ENCODE measurements around the gene TNFRSF13B.
"Not testable (repeated sequence)": the region's sequence is repeated elsewhere in the genome, so short reads cannot be mapped to it uniquely, and the experiment has no call there.

DNA sequence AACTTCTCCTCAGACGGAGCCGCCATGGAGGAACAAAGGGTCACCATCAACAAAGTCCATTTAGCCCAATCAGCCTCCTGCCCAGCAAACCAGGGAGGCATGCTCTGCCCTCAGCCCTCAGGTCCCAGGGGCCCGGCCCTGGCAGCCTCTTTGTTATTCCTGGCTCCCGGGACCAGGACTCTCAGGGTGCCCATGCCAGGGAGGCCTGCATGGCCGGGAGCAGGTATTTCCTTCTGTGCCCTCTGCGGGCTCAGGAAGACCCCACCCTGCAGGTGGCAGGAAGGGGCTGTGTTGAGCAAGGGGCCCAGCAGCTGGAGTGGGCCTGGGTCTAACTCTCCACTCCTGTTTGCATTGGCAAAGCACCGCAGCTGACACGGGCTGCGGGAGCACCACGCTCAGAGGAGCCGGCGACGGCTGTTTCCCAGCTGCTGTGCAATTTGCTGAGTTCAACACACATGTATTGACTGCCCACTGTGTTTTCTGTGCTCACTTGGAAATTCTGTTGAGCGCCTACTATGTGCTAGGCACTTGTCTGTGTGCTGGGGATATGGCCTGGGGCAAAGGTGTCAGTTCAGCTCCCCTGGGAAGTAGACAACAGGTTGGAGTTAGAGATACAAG, 33.2 kb upstream of the TNFRSF13B start:
- TF ChIP-seq, protein P1, sequence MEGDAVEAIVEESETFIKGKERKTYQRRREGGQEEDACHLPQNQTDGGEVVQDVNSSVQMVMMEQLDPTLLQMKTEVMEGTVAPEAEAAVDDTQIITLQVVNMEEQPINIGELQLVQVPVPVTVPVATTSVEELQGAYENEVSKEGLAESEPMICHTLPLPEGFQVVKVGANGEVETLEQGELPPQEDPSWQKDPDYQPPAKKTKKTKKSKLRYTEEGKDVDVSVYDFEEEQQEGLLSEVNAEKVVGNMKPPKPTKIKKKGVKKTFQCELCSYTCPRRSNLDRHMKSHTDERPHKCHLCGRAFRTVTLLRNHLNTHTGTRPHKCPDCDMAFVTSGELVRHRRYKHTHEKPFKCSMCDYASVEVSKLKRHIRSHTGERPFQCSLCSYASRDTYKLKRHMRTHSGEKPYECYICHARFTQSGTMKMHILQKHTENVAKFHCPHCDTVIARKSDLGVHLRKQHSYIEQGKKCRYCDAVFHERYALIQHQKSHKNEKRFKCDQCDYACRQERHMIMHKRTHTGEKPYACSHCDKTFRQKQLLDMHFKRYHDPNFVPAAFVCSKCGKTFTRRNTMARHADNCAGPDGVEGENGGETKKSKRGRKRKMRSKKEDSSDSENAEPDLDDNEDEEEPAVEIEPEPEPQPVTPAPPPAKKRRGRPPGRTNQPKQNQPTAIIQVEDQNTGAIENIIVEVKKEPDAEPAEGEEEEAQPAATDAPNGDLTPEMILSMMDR (IDR thresholded peaks at IDR 0.05), result not testable (repeated sequence)
- TF ChIP-seq POLR2A (IDR thresholded peaks at IDR 0.05), result not testable (repeated sequence)
